VCaP (cell line): ENCODE measurements around the gene ST6GALNAC5.
"Not testable (repeated sequence)": the region's sequence is repeated elsewhere in the genome, so short reads cannot be mapped to it uniquely, and the experiment has no call there.

Experiments
- H3K27ac ChIP-seq: fragments of 450-650 bp; 2 replicates; pipeline ENCODE4 v1.5.1; 2017
- CTCF ChIP-seq: fragments of 450-650 bp; conservative IDR thresholded peaks from 2 replicates; pipeline ENCODE4 v1.5.1; 2017; ENCODE audit warnings: mild to moderate bottlenecking, moderate library complexity

Gene ST6GALNAC5

GRCh38 chr1:76951153-76951552 is 83.9 kb downstream of the ST6GALNAC5 start:
- no peak for TF ChIP-seq CTCF
- H3K27ac ChIP-seq = no peak overlapping the region; the same call in 1 of the 2 replicates

GRCh38 chr1:76955652-76956051 is 88.4 kb downstream of the ST6GALNAC5 start:
- H3K27ac ChIP-seq = no peak overlapping the region
- TF ChIP-seq CTCF = no peak

- TF ChIP-seq CTCF = no peak
- no peak overlapping the region for H3K27ac ChIP-seq
Observed at GRCh38 chr1:76957961-76958360, 90.7 kb downstream of the ST6GALNAC5 start.

- no peak overlapping the region for H3K27ac ChIP-seq
- TF ChIP-seq CTCF = no peak
Observed at GRCh38 chr1:76958828-76959227, 91.5 kb downstream of the ST6GALNAC5 start.

- no peak overlapping the region for H3K27ac ChIP-seq
- TF ChIP-seq CTCF = no peak
Observed at GRCh38 chr1:76959556-76959955, 92.3 kb downstream of the ST6GALNAC5 start.

GRCh38 chr1:76961181-76961819 is 94.0 kb downstream of the ST6GALNAC5 start:
- TF ChIP-seq CTCF = no peak
- H3K27ac ChIP-seq = no peak overlapping the region

- H3K27ac ChIP-seq = no peak overlapping the region
- no peak for TF ChIP-seq CTCF
Observed at GRCh38 chr1:76961820-76962207, 94.5 kb downstream of the ST6GALNAC5 start.

GRCh38 chr1:76981267-76981666 is 114.0 kb downstream of the ST6GALNAC5 start:
- not testable (repeated sequence) for H3K27ac ChIP-seq
